Body of pancreas (tissue), 4 donors: Measurements from ENCODE around the gene CRY1. TPM values are rescaled to one million over a fixed set of nuclear protein-coding genes. Genes with fewer than 3 reads are reported as not detected.

Experiments used
- ATAC-seq: fragments of 150-250 bp; one replicate; pipeline ENCODE4 v1.9.1; 2016
- DNase-seq, 4 donors: peaks; one replicate each; pipeline ENCODE4 v3.0.0-alpha.2; 2019
- H3K27ac ChIP-seq, 4 donors: fragments of 200-600 bp; sonication (generic); 1 replicate in 3 of 4; 2 replicates in 1 of 4; pipeline versions ENCODE4 v1.5.1 to v1.6.1; 2016 to 2019; ENCODE audit warnings: mild to moderate bottlenecking in 1 of 4, mixed read lengths in 1 of 4, moderate library complexity in 1 of 4
- H3K27me3 ChIP-seq, 2 donors: fragments of 200-600 bp; sonication (generic); one replicate each; pipeline ENCODE4 v1.6.0; 2016; ENCODE audit warnings: mild to moderate bottlenecking in 1 of 2
- H3K36me3 ChIP-seq, 2 donors: fragments of 200-600 bp; sonication (generic); replicated peaks in 1 of 2; 2 replicates each; pipeline ENCODE4 v1.5.1; 2016; ENCODE audit warnings: low read depth in 2 of 2; ENCODE audit not compliant: insufficient read depth in 1 of 2
- H3K4me1 ChIP-seq: fragments of 200-600 bp; sonication (generic); one replicate; pipeline ENCODE4 v1.6.0; 2016
- H3K4me3 ChIP-seq, 2 donors: fragments of 200-600 bp; sonication (generic); 1 replicate in 1 of 2; 2 replicates in 1 of 2; pipeline ENCODE4 v1.5.1; 2016 to 2019
- H3K9me3 ChIP-seq, 3 donors: fragments of 200-600 bp; sonication (generic); 1 replicate in 2 of 3; 2 replicates in 1 of 3; pipeline ENCODE4 v1.5.1; 2016
- CTCF ChIP-seq, 7 experiments: fragments of 450-650 bp in 4 of 7; fragments of 200-600 bp in 3 of 7; sonication (generic) in 3 of 7; IDR thresholded peaks; one replicate each; pipeline ENCODE4 v1.5.1; 2016 to 2019; ENCODE audit warnings: antibody characterized with exemption in 7 of 7
- POLR2A ChIP-seq, 3 donors: fragments of 450-650 bp; IDR thresholded peaks; one replicate each; pipeline ENCODE4 v1.6.1; 2016; ENCODE audit warnings: antibody characterized with exemption in 3 of 3, mild to moderate bottlenecking in 2 of 3
- WGBS, 2 donors: methylation state at CpG; one replicate each; pipeline ENCODE4 v1.1.5; 2017; 5-methylcytosine and 5-hydroxymethylcytosine counted together
- intact Hi-C: fragments of 100-400 bp; cut with DNase I; formaldehyde crosslinking; loops from one replicate; pipeline ENCODE4 v1.15.1; 2023
- total RNA-seq, 2 donors: library from RNA; depleted of rRNA; stranded (reverse); fragments of >200 nt; gene quantifications; one replicate each; pipeline ENCODE4 v1.1.0, GENCODE V29; 2016

CRY1 gene
- total RNA-seq, result 10 to 100 TPM; 12.5 to 15.6 TPM

- TF ChIP-seq POLR2A (IDR thresholded peaks at IDR 0.05), result peak; percentile 94 to 97 (median 96)
- TF ChIP-seq CTCF (IDR thresholded peaks at IDR 0.05), result no peak
- H3K4me3 ChIP-seq, result peak within 1 kb of the TSS; percentile 66 to 91
- H3K4me1 ChIP-seq, result peaks cover 21% of the 10 kb centered on the region
- ATAC-seq, result peak; percentile 90
- intact Hi-C loops, result no loop called here
- no peaks in the 10 kb centered on the region for H3K9me3 ChIP-seq
- peak within 1 kb of the TSS; percentile 81 to 98 (median 96) for H3K27ac ChIP-seq
- H3K27me3 ChIP-seq, result no peaks in the 10 kb centered on the region
- no peaks in the 10 kb centered on the region for H3K36me3 ChIP-seq
- DNase-seq, result peak; percentile 96
- WGBS, 2 donors, result 0 to 1% methylated on average over 16 to 74 of the region's 74 CpGs
These were observed at the start of gene CRY1 for GRCh38 chr12:107093417-107094182. Gene CRY1, minus strand, starts transcription at chr12:107093549. Its CDS starts 588 bp downstream, at chr12:107092961.

DNA sequence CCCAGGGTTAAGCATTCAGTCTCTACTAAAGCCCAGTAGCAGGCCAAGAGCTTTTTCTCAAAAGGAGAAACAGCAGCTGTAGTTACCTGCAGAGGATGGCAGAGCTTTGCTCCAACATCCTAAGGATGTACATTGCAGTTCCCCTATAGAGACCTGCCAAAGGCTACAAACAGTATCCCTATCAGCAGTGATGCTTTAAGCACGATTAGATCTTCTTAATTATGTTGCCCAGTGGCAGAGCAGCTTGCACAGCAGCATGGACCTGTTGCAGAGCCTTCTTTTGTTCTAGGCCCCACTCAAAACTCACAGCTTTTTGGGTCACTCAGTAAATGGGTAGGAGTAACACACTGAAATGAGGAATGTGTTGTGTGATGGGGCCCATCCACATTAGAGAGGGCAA is 46.4 kb upstream of the CRY1 start:
- DNase-seq, result no peak
- no peak overlapping the region for H3K4me3 ChIP-seq
- TF ChIP-seq POLR2A (IDR thresholded peaks at IDR 0.05) (no peak), CTCF (IDR thresholded peaks at IDR 0.05) (no peak)
- intact Hi-C loops, result no loop called here
- 59 to 67% methylated on average over 1 of the region's 1 CpG for WGBS, 2 donors
- H3K27ac ChIP-seq, result no peak overlapping the region
- no peaks in the 10 kb centered on the region for H3K4me1 ChIP-seq
- H3K36me3 ChIP-seq, result no peaks in the 10 kb centered on the region
- ATAC-seq, result no peak
- H3K27me3 ChIP-seq, result no peaks in the 10 kb centered on the region
- no peaks in the 10 kb centered on the region for H3K9me3 ChIP-seq

GRCh38 chr12:107138990-107139389 is 45.6 kb upstream of the CRY1 start:
- Histone ChIP-seq H3K27me3 (no peaks in the 10 kb centered on the region), H3K27ac (no peak overlapping the region), H3K9me3 (no peaks in the 10 kb centered on the region), H3K4me1 (no peaks in the 10 kb centered on the region), H3K4me3 (no peak overlapping the region), H3K36me3 (no peaks in the 10 kb centered on the region)
- 68 to 78% methylated on average over 3 of the region's 3 CpGs for WGBS, 2 donors
- no peak for ATAC-seq
- no peak for DNase-seq
- TF ChIP-seq CTCF (IDR thresholded peaks at IDR 0.05) (no peak), POLR2A (IDR thresholded peaks at IDR 0.05) (no peak)
- intact Hi-C loops, result no loop called here

DNA sequence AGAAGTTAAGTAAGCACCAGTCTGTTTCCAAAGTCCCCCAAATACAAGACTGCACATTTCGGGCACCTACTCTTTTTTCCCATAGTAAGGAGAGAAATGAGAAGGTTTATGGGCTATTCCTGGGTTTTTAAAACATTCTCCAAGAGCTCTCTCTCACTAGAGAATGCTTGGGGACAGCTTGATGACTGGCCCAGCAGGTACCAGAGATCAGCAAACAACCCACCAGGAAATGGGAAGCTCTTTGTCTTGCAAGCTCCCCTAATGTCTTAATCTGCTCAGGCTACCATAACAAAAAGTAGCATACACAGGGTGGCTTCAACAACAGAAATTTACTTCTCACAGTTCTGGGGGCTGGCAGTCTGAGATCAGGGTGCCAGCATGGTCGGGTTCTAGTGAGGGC is 41.8 kb upstream of the CRY1 start:
- intact Hi-C loops, result no loop called here
- Histone ChIP-seq H3K4me3 (no peak overlapping the region), H3K27ac (no peak overlapping the region), H3K36me3 (no peaks in the 10 kb centered on the region), H3K27me3 (no peaks in the 10 kb centered on the region), H3K9me3 (no peaks in the 10 kb centered on the region), H3K4me1 (no peaks in the 10 kb centered on the region)
- ATAC-seq, result no peak
- 86 to 94% methylated on average over 2 of the region's 2 CpGs for WGBS, 2 donors
- TF ChIP-seq POLR2A (IDR thresholded peaks at IDR 0.05) (no peak), CTCF (IDR thresholded peaks at IDR 0.05) (no peak)
- no peak for DNase-seq

GRCh38 chr12:107134558-107134957 is 41.2 kb upstream of the CRY1 start:
- intact Hi-C loops, result loop anchor here (5.0 kb wide), 1 partner anchor 473 kb away; no protein-coding TSS in a partner anchor
- Histone ChIP-seq H3K27ac (no peak overlapping the region), H3K36me3 (no peaks in the 10 kb centered on the region), H3K4me3 (no peak overlapping the region), H3K27me3 (no peaks in the 10 kb centered on the region), H3K4me1 (no peaks in the 10 kb centered on the region), H3K9me3 (no peaks in the 10 kb centered on the region)
- WGBS, 2 donors, result 64 to 71% methylated on average over 1 of the region's 1 CpG
- DNase-seq, result peak in 2 of 4 donors; percentile 9 to 12
- ATAC-seq, result no peak
- TF ChIP-seq POLR2A (IDR thresholded peaks at IDR 0.05), result no peak
- TF ChIP-seq CTCF (IDR thresholded peaks at IDR 0.05), result peak in 2 of 7 experiments; percentile 14 to 15
